ENCODE results near the gene DAP3. TPM values are rescaled to one million over a fixed set of nuclear protein-coding genes. Genes with fewer than 3 reads are reported as not detected.
"Not testable (repeated sequence)": the region's sequence is repeated elsewhere in the genome, so short reads cannot be mapped to it uniquely, and the experiment has no call there.

DAP3 gene
- total and polyA plus RNA-seq, 10 of the 15 experiments (the other 5 are each of a cell fraction or from before 2014, with no cell fraction given) = 60.0 to 223 (median 138) TPM

- TF ChIP-seq REST (IDR thresholded peaks at IDR 0.05; ENCODE audit: low read depth, low read length) = no peak
- TF ChIP-seq CBX3 (IDR thresholded peaks at IDR 0.05; ENCODE audit: borderline replicate concordance, low read depth) = no peak
- TF ChIP-seq IKZF2 (IDR thresholded peaks at IDR 0.05) = no peak
- no peak for TF ChIP-seq ZBTB4 (CRISPR knock-in tag; IDR thresholded peaks at IDR 0.05)
- TF ChIP-seq FOS (IDR thresholded peaks at IDR 0.05; ENCODE audit: borderline replicate concordance, extremely low read depth, insufficient read length) = no peak
- TF ChIP-seq FOXM1 (IDR thresholded peaks at IDR 0.05; ENCODE audit: low read depth, low read length) = no peak
- no peak for TF ChIP-seq ZNF622 (IDR thresholded peaks at IDR 0.05)
- TF ChIP-seq BRCA1 (IDR thresholded peaks at IDR 0.05; ENCODE audit: low read depth, low read length) = no peak
- TF ChIP-seq CHD2 (IDR thresholded peaks at IDR 0.05; ENCODE audit: borderline replicate concordance, low read depth, low read length) = no peak
These were observed 8.2 kb downstream of the DAP3 start (continued) for GRCh38 chr1:155697046-155697445.

- 97% methylated on average over 11 of the region's 11 CpGs for WGBS (ENCODE audit: insufficient coverage, insufficient replicate concordance, low lambda C conversion rate, missing lambda C conversion rate)
These were observed 8.7 kb downstream of the DAP3 start for GRCh38 chr1:155697616-155698015.

More at GRCh38 chr1:155697616-155698015, 8.7 kb downstream of the DAP3 start:
- in situ Hi-C loops (cut with MboI); H4K20me1 ChIP-seq (ENCODE audit: control insufficient read depth, insufficient read depth); H3K9me3 ChIP-seq (replicated peaks; ENCODE audit: control insufficient read depth, insufficient read depth, low read length); intact Hi-C loops (cut with micrococcal nuclease; ENCODE audit: unreplicated experiment); CTCF ChIA-PET; BruUV-seq (replicated peaks); H2AFZ ChIP-seq (ENCODE audit: control insufficient read depth, low read depth, low read length); H3K27ac ChIP-seq (ENCODE audit: control insufficient read depth, insufficient read depth); H3K4me3 ChIP-seq; SMC1A ChIA-PET (ENCODE audit: uncharacterized antibody, unreplicated experiment); H3K27me3 ChIP-seq (replicated peaks in 1 of 2; ENCODE audit: control insufficient read depth in 2 of 2, insufficient read depth in 2 of 2, low read length in 1 of 2); H3K4me2 ChIP-seq (ENCODE audit: control insufficient read depth, insufficient read depth); FAIRE-seq; RAD21 ChIA-PET (ENCODE audit: unreplicated experiment); H3K36me3 ChIP-seq (ENCODE audit: control insufficient read depth in 2 of 2, insufficient read depth in 2 of 2, low read length in 1 of 2); H3K4me1 ChIP-seq (ENCODE audit: control insufficient read depth, insufficient read depth, low read length); DNase-seq (ENCODE audit: low read depth, low spot score); ATAC-seq; H3K9ac ChIP-seq (ENCODE audit: control insufficient read depth, insufficient read depth, low read length): not testable (repeated sequence)
- POLR2A ChIA-PET = interaction anchor here (0.6 kb wide), 1 partner anchor 119 kb away, joined by 8 read pairs; no protein-coding TSS in a partner anchor
- peaks cover 56% of the 10 kb centered on the region for H3K79me2 ChIP-seq (ENCODE audit: control insufficient read depth, insufficient read depth, low read length)

Measured in GM12878 (cell line).